GM18502 (cell line): ENCODE data around the gene MYO9B.
A peak's percentile ranks its signal among the peaks of the same experiment; 100 is the strongest.

Experiments
- ATAC-seq: cut with Tn5 transposase; IDR thresholded peaks from one replicate; pipeline ENCODE4 v1.9.1; 2021; ENCODE audit warnings: mild to moderate bottlenecking; ENCODE audit not compliant: unreplicated experiment, poor library complexity

The MYO9B gene

GRCh38 chr19:17061205-17061604 lies 14.4 kb upstream of the MYO9B start:
- no peak for ATAC-seq

- ATAC-seq, result no peak
Measured at GRCh38 chr19:17061691-17062090, 13.9 kb upstream of the MYO9B start.

GRCh38 chr19:17063428-17063827 lies 12.1 kb upstream of the MYO9B start:
- ATAC-seq, result no peak

- ATAC-seq, result no peak
Measured at GRCh38 chr19:17069193-17069592, 6.4 kb upstream of the MYO9B start.

- ATAC-seq, result no peak
Measured at GRCh38 chr19:17070421-17070820, 5.2 kb upstream of the MYO9B start.

- no peak for ATAC-seq
Measured at GRCh38 chr19:17070912-17071311, 4.7 kb upstream of the MYO9B start.

- no peak for ATAC-seq
Measured at GRCh38 chr19:17073869-17074633, 1.5 kb upstream of the MYO9B start.

GRCh38 chr19:17074634-17075034 lies 943 bp upstream of the MYO9B start:
- ATAC-seq, result no peak

- no peak for ATAC-seq
Measured at GRCh38 chr19:17075864-17076542, 426 bp downstream of the MYO9B start.

GRCh38 chr19:17076543-17076991 lies 990 bp downstream of the MYO9B start:
- ATAC-seq, result no peak

- ATAC-seq, result no peak
Measured at GRCh38 chr19:17077447-17078028, 2.0 kb downstream of the MYO9B start.

- no peak for ATAC-seq
Measured at GRCh38 chr19:17078036-17078919, 2.7 kb downstream of the MYO9B start.

GRCh38 chr19:17078920-17079709 lies 3.5 kb downstream of the MYO9B start:
- ATAC-seq, result no peak

GRCh38 chr19:17079710-17080439 lies 4.3 kb downstream of the MYO9B start:
- ATAC-seq, result peak; percentile 50

GRCh38 chr19:17080440-17080801 lies 4.8 kb downstream of the MYO9B start:
- ATAC-seq, result no peak

- no peak for ATAC-seq
Measured at GRCh38 chr19:17081672-17082630, 6.4 kb downstream of the MYO9B start.

- ATAC-seq, result no peak
Measured at GRCh38 chr19:17086120-17086519, 10.5 kb downstream of the MYO9B start.

- ATAC-seq, result no peak
Measured at GRCh38 chr19:17086834-17087233, 11.3 kb downstream of the MYO9B start.
